ENCODE measurements around the gene RBM34.

- TF ChIP-seq EZH2 (IDR thresholded peaks at IDR 0.05; ENCODE audit: borderline replicate concordance, low read depth, low read length, severe bottlenecking) (no peak), POLR2A (IDR thresholded peaks at IDR 0.05; ENCODE audit: low read depth, low read length) (no peak), CTCF (IDR thresholded peaks at IDR 0.05; ENCODE audit: extremely low read depth in 1 of 2, insufficient read depth in 1 of 2, low read depth in 1 of 2, low read length in 2 of 2) (no peak), POLR2AphosphoS5 (IDR thresholded peaks at IDR 0.05; ENCODE audit: insufficient read depth, low read depth, low read length) (no peak), MAX (IDR thresholded peaks at IDR 0.05; ENCODE audit: insufficient read depth, insufficient read length) (no peak), MYC (IDR thresholded peaks at IDR 0.05; ENCODE audit: low read depth, low read length) (no peak), FOS (IDR thresholded peaks at IDR 0.05; ENCODE audit: borderline replicate concordance, insufficient read depth, low read length) (no peak), GATA2 (IDR thresholded peaks at IDR 0.05; ENCODE audit: insufficient read depth, insufficient read length, low read depth, low read length) (no peak), JUN (IDR thresholded peaks at IDR 0.05; ENCODE audit: borderline replicate concordance, insufficient read depth, insufficient read length, low read depth) (no peak)
These were observed 58.8 kb downstream of the RBM34 start for GRCh38 chr1:235102259-235102582.
